K562 (cell line): ENCODE measurements around the gene HNRNPH1. TPM values are rescaled to one million over a fixed set of nuclear protein-coding genes. Genes with fewer than 3 reads are reported as not detected.

ENCODE experiments used
- ATAC-seq: fragments of 200-7000 bp; cut with Tn5 transposase; 3 replicates; pipeline ENCODE4 v1.9.1; 2020; ENCODE audit warnings: moderate library complexity
- BruUV-seq: library from RNA; stranded (reverse); fragments of 400-500 nt; replicated peaks from 2 replicates; lab custom pipeline; 2021; lab: Mats Ljungman, UMichigan
- CTCF ChIA-PET: fragments of 300-600 bp; formaldehyde crosslinking; extraction: SDS; loops from one replicate; lab custom pipeline; 2021; ENCODE audit warnings: low intra/inter-chr PET ratio; lab: Yijun Ruan, JAX
- POLR2A ChIA-PET: fragments of 300-600, 350-650 bp; sonication (Branson Sonifier 250); formaldehyde crosslinking; extraction: SDS; loops from one replicate; lab custom pipeline; 2021; ENCODE audit warnings: antibody characterized with exemption, inconsistent platforms; lab: Yijun Ruan, JAX
- DNase-seq, 4 experiments: peaks; one replicate each; pipeline versions ENCODE4 v3.0.0 to v3.0.0-alpha.2; 2011 to 2018; ENCODE audit warnings: low spot score in 3 of 4, mixed read lengths in 3 of 4; ENCODE audit errors: extremely low read depth in 1 of 4
- FAIRE-seq: peaks from 2 replicates; lab custom pipeline; 2011; peaks lifted over from hg19 to GRCh38; lab: Jason Lieb, UNC
- H2AFZ ChIP-seq: 2 replicates; pipeline ENCODE4 v1.6.0; 2011; ENCODE audit warnings: low read depth, low read length, control low read depth, inconsistent platforms
- H3K27ac ChIP-seq: fragments of 200-600 bp; 3 replicates; pipeline ENCODE4 v1.8.0; 2011; ENCODE audit warnings: low read depth, mild to moderate bottlenecking, control low read depth, inconsistent platforms, low read length, moderate library complexity, mixed read lengths; ENCODE audit errors: extremely low read depth
- H3K27me3 ChIP-seq, 2 experiments: fragments of 300-600 bp in 1 of 2; 2 replicates in 1 of 2; 3 replicates in 1 of 2; pipeline versions ENCODE4 v1.6.0 to v1.8.0; 2011; ENCODE audit warnings: inconsistent platforms in 2 of 2, low read length in 2 of 2, mild to moderate bottlenecking in 1 of 2, mixed read lengths in 1 of 2, moderate library complexity in 1 of 2; ENCODE audit not compliant: control insufficient read depth in 2 of 2, insufficient read depth in 2 of 2
- H3K36me3 ChIP-seq: fragments of 300-600 bp; 3 replicates; pipeline ENCODE4 v1.8.0; 2011; ENCODE audit warnings: mild to moderate bottlenecking, low read length, inconsistent platforms; ENCODE audit not compliant: control insufficient read depth, insufficient read depth
- H3K4me1 ChIP-seq, 2 experiments: fragments of 200-600 bp in 1 of 2; replicated peaks in 1 of 2; 2 replicates in 1 of 2; 3 replicates in 1 of 2; pipeline versions ENCODE4 v1.5.1 to v1.8.0; 2011; ENCODE audit warnings: inconsistent platforms in 2 of 2, low read length in 2 of 2, mild to moderate bottlenecking in 1 of 2, mixed read lengths in 1 of 2, moderate library complexity in 1 of 2; ENCODE audit not compliant: control insufficient read depth in 2 of 2, insufficient read depth in 2 of 2
- H3K4me2 ChIP-seq: 2 replicates; pipeline ENCODE4 v1.6.1; 2011; ENCODE audit warnings: low read length, control low read depth, inconsistent platforms, mixed read lengths; ENCODE audit not compliant: insufficient read depth
- H3K4me3 ChIP-seq: fragments of 200-600 bp; sonication (generic), shearing (Covaris generic); 2 replicates; pipeline ENCODE4 v1.5.1; 2016; ENCODE audit warnings: control low read depth, inconsistent platforms
- H3K79me2 ChIP-seq: fragments of 200-600 bp; 3 replicates; pipeline ENCODE4 v1.8.0; 2011; ENCODE audit warnings: low read length, inconsistent platforms; ENCODE audit not compliant: control insufficient read depth, insufficient read depth
- H3K9ac ChIP-seq, 2 experiments: 2 replicates each; pipeline versions ENCODE4 v1.6.0 to v1.6.1; 2011; ENCODE audit warnings: low read depth in 2 of 2, low read length in 2 of 2, control low read depth in 1 of 2, inconsistent platforms in 1 of 2, mild to moderate bottlenecking in 1 of 2, mixed read lengths in 1 of 2; ENCODE audit not compliant: insufficient read depth in 1 of 2
- H3K9me1 ChIP-seq: one replicate; pipeline ENCODE4 v1.6.0; 2011; ENCODE audit warnings: inconsistent platforms, mild to moderate bottlenecking, low read length, moderate library complexity; ENCODE audit not compliant: control insufficient read depth, insufficient read depth
- H3K9me3 ChIP-seq: replicated peaks from 2 replicates; pipeline ENCODE4 v1.5.1; 2011; ENCODE audit warnings: low read depth, low read length, inconsistent platforms; ENCODE audit not compliant: control insufficient read depth, insufficient read depth
- H4K20me1 ChIP-seq: replicated peaks from 2 replicates; pipeline ENCODE4 v1.6.1; 2011; ENCODE audit warnings: low read length, inconsistent platforms, mixed read lengths; ENCODE audit not compliant: control insufficient read depth, insufficient read depth
- ARID2 ChIP-seq: fragments of 450-650 bp; IDR thresholded peaks from 2 replicates; pipeline ENCODE4 v1.6.1; 2017; ENCODE audit warnings: antibody characterized with exemption, mild to moderate bottlenecking
- BACH1 ChIP-seq: fragments of 200-800 bp; sonication (Bioruptor generic); IDR thresholded peaks from 2 replicates; pipeline ENCODE4 v1.6.1; 2016; ENCODE audit warnings: missing genetic modification characterization, missing compliant biosample characterization
- CAMTA2 ChIP-seq: fragments of 250-450 bp; sonication (Bioruptor Pico); conservative IDR thresholded peaks from 2 replicates; pipeline ENCODE4 v1.5.1; 2022
- EZH2 ChIP-seq: IDR thresholded peaks from 2 replicates; pipeline ENCODE4 v1.6.1; 2012; ENCODE audit warnings: low read depth, mild to moderate bottlenecking, inconsistent platforms, low read length, borderline replicate concordance
- HNRNPH1 ChIP-seq: fragments of 200-400 bp; formaldehyde crosslinking; optimal IDR thresholded peaks from 2 replicates; pipeline ENCODE3; 2017; ENCODE audit warnings: low read depth, mild to moderate bottlenecking, low read length, moderate library complexity
- LCOR ChIP-seq: sonication (generic); formaldehyde crosslinking; IDR thresholded peaks from 2 replicates; pipeline ENCODE4 v1.8.0; 2022; ENCODE audit warnings: mild to moderate bottlenecking, missing genetic modification reagents
- NFXL1 ChIP-seq: fragments of 450-650 bp; formaldehyde crosslinking; IDR thresholded peaks from 2 replicates; pipeline ENCODE4 v1.4.0; 2021; ENCODE audit warnings: mild to moderate bottlenecking
- PML ChIP-seq: IDR thresholded peaks from 2 replicates; pipeline ENCODE4 v1.6.1; 2012; ENCODE audit warnings: low read length, inconsistent platforms
- POLR2A ChIP-seq: fragments of 450-650 bp; conservative IDR thresholded peaks from 2 replicates; pipeline ENCODE4 v1.6.1; 2016
- POLR2G ChIP-seq: fragments of 200-400 bp; formaldehyde crosslinking; IDR thresholded peaks from 2 replicates; pipeline ENCODE4 v1.6.1; 2017; ENCODE audit warnings: low read depth, mild to moderate bottlenecking, antibody characterized with exemption, low read length, moderate library complexity
- TAL1 ChIP-seq: fragments of 450-650 bp; IDR thresholded peaks from 2 replicates; pipeline ENCODE4 v1.6.1; 2016; ENCODE audit warnings: mild to moderate bottlenecking
- TCF7L2 ChIP-seq: fragments of 150-350 bp; IDR thresholded peaks from 2 replicates; pipeline ENCODE4 v1.6.1; 2016; ENCODE audit warnings: low read depth, mild to moderate bottlenecking, low read length, moderate library complexity
- WGBS: fragments of 100-300 bp; shearing (Covaris generic); methylation state at CpG from one replicate; pipeline ENCODE4 v1.1.6; 2016; ENCODE audit warnings: low coverage, mixed read lengths; ENCODE audit not compliant: insufficient coverage; ENCODE audit errors: missing lambda C conversion rate; 5-methylcytosine and 5-hydroxymethylcytosine counted together
- in situ Hi-C: fragments of 300-500 bp; cut with MboI; formaldehyde crosslinking; loops from 4 replicates; pipeline ENCODE4 v1.15.0; 2018; ENCODE audit warnings: inconsistent platforms, mixed read lengths
- intact Hi-C: fragments of 100-400 bp; cut with micrococcal nuclease; formaldehyde crosslinking; loops from 2 replicates; pipeline ENCODE4 v1.14.2; 2022
- polyA plus RNA-seq, 8 experiments: library from polyadenylated mRNA; depleted of rRNA in 4 of 8; stranded (reverse) in 5 of 8; unstranded in 3 of 8; fragments of >200 nt; fragmentation: Nextera tagmentation in 2 of 8; fragmentation: Illumina TruSeq in 1 of 8; extraction: Ambion mirVana in 2 of 8; extraction: Trizol in 1 of 8; gene quantifications; 2 replicates each; pipeline versions ENCODE4 v1.2.1 to v1.2.3, GENCODE V29; 2011 to 2014; ENCODE audit warnings: inconsistent platforms in 1 of 8, missing spikeins in 1 of 8
- total RNA-seq, 7 experiments: library from RNA; depleted of rRNA in 6 of 7; stranded (reverse); fragments of >200 nt in 6 of 7; fragmentation: Illumina TruSeq in 2 of 7; extraction: Trizol in 2 of 7; gene quantifications; 2 replicates each; pipeline versions ENCODE4 v1.2.1 to v1.2.3, GENCODE V29; 2011 to 2021; ENCODE audit warnings: low replicate concordance in 1 of 7
- TF ChIP-seq, protein P1 (sequence below): fragments of 450-650 bp; IDR thresholded peaks from 2 replicates; pipeline ENCODE4 v1.6.1; 2017; ENCODE audit warnings: mild to moderate bottlenecking, moderate library complexity
- TF ChIP-seq, protein P2 (sequence below): sonication (generic); formaldehyde crosslinking; IDR thresholded peaks from 2 replicates; pipeline ENCODE4 v1.4.0; 2020; ENCODE audit warnings: mild to moderate bottlenecking, missing genetic modification reagents

The HNRNPH1 gene
- total and polyA plus RNA-seq, 9 of the 15 experiments (the other 6 are each of a cell fraction or from before 2014, with no cell fraction given), result 103 to 656 (median 561) TPM

DNA sequence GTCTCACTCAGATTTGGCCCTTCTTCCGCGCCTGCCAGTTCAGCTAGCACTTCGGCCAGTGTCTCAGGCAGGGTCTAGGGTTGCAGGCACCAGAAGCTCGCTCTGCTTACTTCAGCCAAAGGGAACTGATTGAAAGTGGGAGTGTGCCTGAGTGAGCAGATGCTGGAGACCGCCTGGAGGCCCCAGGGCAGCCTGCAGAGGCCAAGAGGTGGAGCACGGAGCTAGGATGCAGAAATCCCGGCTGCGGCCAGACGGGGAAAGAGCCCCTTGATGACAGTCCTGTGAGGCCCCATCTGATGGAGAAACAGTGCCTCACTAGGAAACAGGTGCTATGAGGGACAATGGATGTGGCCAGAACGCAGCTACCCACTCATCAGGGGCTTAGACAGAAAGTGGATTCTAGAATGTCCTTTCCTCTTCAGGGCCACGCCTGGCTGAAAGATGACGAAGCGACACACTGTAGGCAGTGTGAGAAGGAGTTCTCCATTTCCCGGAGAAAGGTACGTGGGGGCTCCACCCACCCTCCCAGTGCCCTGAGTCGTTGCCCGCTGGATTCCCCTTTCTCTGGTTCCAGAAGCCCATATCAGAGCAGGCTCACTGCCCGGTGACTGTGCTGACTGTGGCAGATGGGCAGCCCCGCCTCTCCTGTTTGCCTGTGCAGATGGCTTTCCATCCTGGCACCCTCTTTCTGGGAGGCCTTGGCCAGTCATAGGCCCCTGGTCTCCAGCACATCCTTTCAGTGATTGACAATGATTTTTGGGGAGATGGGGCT is 16.1 kb downstream of the HNRNPH1 start:
- TF ChIP-seq EZH2, result no peak
- peak; percentile 16; the same call in 1 of the 2 replicates for TF ChIP-seq POLR2A
- peak; percentile 65 for TF ChIP-seq POLR2G
- TF ChIP-seq, all 486 proteins: peak for 2
- H3K27me3 ChIP-seq, result no peaks in the 10 kb centered on the region
- WGBS, result 88% methylated on average over 18 of the region's 19 CpGs
- DNase-seq (peak in 1 of 4 experiments; percentile 8), FAIRE-seq (no peak), ATAC-seq (peak; percentile 2)
- peaks cover 2% of the 10 kb centered on the region; the same call in 1 of the 3 replicates for H3K79me2 ChIP-seq
- H2AFZ ChIP-seq, result no peak overlapping the region
- no peaks in the 10 kb centered on the region for H3K9me1 ChIP-seq
- no peak overlapping the region for H3K4me3 ChIP-seq
- no peak overlapping the region for H3K27ac ChIP-seq
- no peak overlapping the region for H3K4me2 ChIP-seq
- CTCF ChIA-PET, result no interaction called here
- POLR2A ChIA-PET, result interaction anchor here (0.8 to 11.7 kb wide), 6 partner anchors 8 to 1487 kb away, joined by 3 to 181 read pairs (median 4); partner anchors contain the start of gene HNRNPH1
- H3K9ac ChIP-seq, result no peak overlapping the region
- BruUV-seq, result no TSS peak
- peaks cover 71% of the 10 kb centered on the region for H3K36me3 ChIP-seq
- peaks cover 5 to 20% of the 10 kb centered on the region in 2 experiments; a peak in 4 of 5 replicates for H3K4me1 ChIP-seq
- 0 out of 2 replicates have a peak, but pooled peaks cover 3% of the 10 kb centered on the region for H4K20me1 ChIP-seq
- H3K9me3 ChIP-seq, result no peaks in the 10 kb centered on the region
- in situ Hi-C loops (no loop called here), intact Hi-C loops (no loop called here)

DNA sequence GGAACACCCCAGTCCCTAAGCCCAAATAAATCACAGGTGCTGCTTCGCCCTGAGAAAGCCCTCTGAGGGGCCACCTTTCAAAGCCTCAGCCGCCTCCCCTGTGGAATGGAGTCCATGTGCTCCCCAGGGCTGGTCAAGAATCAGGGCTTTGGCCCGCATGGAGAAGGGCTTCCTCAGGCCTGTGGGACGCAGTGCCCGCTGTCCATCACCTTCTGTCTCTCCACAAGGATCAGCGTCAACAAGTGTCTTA is 16.6 kb downstream of the HNRNPH1 start:
- in situ Hi-C loops, result no loop called here
- Histone ChIP-seq H3K4me1 (peaks cover 5 to 15% of the 10 kb centered on the region in 2 experiments; a peak in 4 of 5 replicates), H3K9me3 (no peaks in the 10 kb centered on the region), H3K79me2 (peaks cover 2% of the 10 kb centered on the region; the same call in 1 of the 3 replicates), H3K27me3 (no peaks in the 10 kb centered on the region), H3K9ac (no peak overlapping the region), H3K4me3 (no peak overlapping the region), H3K4me2 (no peak overlapping the region), H3K36me3 (peaks cover 74% of the 10 kb centered on the region), H4K20me1 (0 out of 2 replicates have a peak, but pooled peaks cover 3% of the 10 kb centered on the region), H3K9me1 (no peaks in the 10 kb centered on the region), H3K27ac (no peak overlapping the region), H2AFZ (no peak overlapping the region)
- FAIRE-seq (no peak), DNase-seq (peak in 1 of 4 experiments; percentile 4), ATAC-seq (no peak)
- POLR2A ChIA-PET, result interaction anchor here (0.7 to 11.7 kb wide), 5 partner anchors 8 to 60 kb away, joined by 3 to 181 read pairs (median 6); partner anchors contain the start of gene HNRNPH1
- CTCF ChIA-PET, result no interaction called here
- intact Hi-C loops, result no loop called here
- no TSS peak for BruUV-seq
- WGBS, result 98% methylated on average over 6 of the region's 6 CpGs
- TF ChIP-seq, protein P1, sequence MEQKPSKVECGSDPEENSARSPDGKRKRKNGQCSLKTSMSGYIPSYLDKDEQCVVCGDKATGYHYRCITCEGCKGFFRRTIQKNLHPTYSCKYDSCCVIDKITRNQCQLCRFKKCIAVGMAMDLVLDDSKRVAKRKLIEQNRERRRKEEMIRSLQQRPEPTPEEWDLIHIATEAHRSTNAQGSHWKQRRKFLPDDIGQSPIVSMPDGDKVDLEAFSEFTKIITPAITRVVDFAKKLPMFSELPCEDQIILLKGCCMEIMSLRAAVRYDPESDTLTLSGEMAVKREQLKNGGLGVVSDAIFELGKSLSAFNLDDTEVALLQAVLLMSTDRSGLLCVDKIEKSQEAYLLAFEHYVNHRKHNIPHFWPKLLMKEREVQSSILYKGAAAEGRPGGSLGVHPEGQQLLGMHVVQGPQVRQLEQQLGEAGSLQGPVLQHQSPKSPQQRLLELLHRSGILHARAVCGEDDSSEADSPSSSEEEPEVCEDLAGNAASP, result no peak
- TF ChIP-seq CAMTA2 (CRISPR knock-in tag) (no peak), TAL1 (no peak), EZH2 (no peak), PML (no peak), HNRNPH1 (no peak), NFXL1 (no peak), TCF7L2 (no peak), BACH1 (tag) (no peak), ARID2 (no peak), LCOR (CRISPR knock-in tag) (no peak)
- TF ChIP-seq, protein P2, sequence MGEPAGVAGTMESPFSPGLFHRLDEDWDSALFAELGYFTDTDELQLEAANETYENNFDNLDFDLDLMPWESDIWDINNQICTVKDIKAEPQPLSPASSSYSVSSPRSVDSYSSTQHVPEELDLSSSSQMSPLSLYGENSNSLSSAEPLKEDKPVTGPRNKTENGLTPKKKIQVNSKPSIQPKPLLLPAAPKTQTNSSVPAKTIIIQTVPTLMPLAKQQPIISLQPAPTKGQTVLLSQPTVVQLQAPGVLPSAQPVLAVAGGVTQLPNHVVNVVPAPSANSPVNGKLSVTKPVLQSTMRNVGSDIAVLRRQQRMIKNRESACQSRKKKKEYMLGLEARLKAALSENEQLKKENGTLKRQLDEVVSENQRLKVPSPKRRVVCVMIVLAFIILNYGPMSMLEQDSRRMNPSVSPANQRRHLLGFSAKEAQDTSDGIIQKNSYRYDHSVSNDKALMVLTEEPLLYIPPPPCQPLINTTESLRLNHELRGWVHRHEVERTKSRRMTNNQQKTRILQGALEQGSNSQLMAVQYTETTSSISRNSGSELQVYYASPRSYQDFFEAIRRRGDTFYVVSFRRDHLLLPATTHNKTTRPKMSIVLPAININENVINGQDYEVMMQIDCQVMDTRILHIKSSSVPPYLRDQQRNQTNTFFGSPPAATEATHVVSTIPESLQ, result no peak
